Measurements from ENCODE around the gene ESR1. TPM values are rescaled to one million over a fixed set of nuclear protein-coding genes. Genes with fewer than 3 reads are reported as not detected.

The ESR1 gene
- polyA plus RNA-seq, 3 donors: 0.16 to 3.3 (median 1.9) TPM

- whole genome bisulfite sequencing, 3 donors: 60 to 65% (median 64%) methylated on average over 5 of the region's 5 CpGs
- H3K27ac ChIP-seq (ENCODE audit: low read depth, low read length): no peak overlapping the region
Observed at GRCh38 chr6:152096863-152097496, 289.5 kb downstream of the ESR1 start.

DNA sequence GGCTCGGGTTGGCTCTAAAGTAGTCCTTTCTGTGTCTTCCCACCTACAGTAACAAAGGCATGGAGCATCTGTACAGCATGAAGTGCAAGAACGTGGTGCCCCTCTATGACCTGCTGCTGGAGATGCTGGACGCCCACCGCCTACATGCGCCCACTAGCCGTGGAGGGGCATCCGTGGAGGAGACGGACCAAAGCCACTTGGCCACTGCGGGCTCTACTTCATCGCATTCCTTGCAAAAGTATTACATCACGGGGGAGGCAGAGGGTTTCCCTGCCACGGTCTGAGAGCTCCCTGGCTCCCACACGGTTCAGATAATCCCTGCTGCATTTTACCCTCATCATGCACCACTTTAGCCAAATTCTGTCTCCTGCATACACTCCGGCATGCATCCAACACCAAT, 291.2 kb downstream of the ESR1 start:
- H3K27ac ChIP-seq (ENCODE audit: low read depth, low read length): no peak overlapping the region
- WGBS, 3 donors: 88 to 96% (median 90%) methylated on average over 14 of the region's 14 CpGs

DNA sequence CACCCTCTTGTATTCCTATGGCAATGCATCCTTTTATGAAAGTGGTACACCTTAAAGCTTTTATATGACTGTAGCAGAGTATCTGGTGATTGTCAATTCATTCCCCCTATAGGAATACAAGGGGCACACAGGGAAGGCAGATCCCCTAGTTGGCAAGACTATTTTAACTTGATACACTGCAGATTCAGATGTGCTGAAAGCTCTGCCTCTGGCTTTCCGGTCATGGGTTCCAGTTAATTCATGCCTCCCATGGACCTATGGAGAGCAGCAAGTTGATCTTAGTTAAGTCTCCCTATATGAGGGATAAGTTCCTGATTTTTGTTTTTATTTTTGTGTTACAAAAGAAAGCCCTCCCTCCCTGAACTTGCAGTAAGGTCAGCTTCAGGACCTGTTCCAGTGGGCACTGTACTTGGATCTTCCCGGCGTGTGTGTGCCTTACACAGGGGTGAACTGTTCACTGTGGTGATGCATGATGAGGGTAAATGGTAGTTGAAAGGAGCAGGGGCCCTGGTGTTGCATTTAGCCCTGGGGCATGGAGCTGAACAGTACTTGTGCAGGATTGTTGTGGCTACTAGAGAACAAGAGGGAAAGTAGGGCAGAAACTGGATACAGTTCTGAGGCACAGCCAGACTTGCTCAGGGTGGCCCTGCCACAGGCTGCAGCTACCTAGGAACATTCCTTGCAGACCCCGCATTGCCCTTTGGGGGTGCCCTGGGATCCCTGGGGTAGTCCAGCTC, 292.1 kb downstream of the ESR1 start:
- no peak overlapping the region for H3K27ac ChIP-seq (ENCODE audit: low read depth, low read length)
- 84 to 88% (median 88%) methylated on average over 4 of the region's 4 CpGs for WGBS, 3 donors

DNA sequence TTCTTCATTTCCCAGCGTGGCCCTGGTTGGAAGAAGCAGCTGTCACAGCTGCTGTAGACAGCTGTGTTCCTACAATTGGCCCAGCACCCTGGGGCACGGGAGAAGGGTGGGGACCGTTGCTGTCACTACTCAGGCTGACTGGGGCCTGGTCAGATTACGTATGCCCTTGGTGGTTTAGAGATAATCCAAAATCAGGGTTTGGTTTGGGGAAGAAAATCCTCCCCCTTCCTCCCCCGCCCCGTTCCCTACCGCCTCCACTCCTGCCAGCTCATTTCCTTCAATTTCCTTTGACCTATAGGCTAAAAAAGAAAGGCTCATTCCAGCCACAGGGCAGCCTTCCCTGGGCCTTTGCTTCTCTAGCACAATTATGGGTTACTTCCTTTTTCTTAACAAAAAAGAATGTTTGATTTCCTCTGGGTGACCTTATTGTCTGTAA, 292.7 kb downstream of the ESR1 start:
- H3K27ac ChIP-seq (ENCODE audit: low read depth, low read length): no peak overlapping the region
- 15 to 57% (median 34%) methylated on average over 7 of the region's 7 CpGs for WGBS, 3 donors

- WGBS, 3 donors: 80 to 90% (median 84%) methylated on average over 4 of the region's 4 CpGs
Observed at GRCh38 chr6:152107973-152108372, 300.5 kb downstream of the ESR1 start.

GRCh38 chr6:152110886-152111820, 303.7 kb downstream of the ESR1 start:
- no peak overlapping the region for H3K27ac ChIP-seq (ENCODE audit: low read depth, low read length)
- WGBS, 3 donors: 38 to 61% (median 48%) methylated on average over 20 of the region's 20 CpGs

More at GRCh38 chr6:152107973-152108372, 300.5 kb downstream of the ESR1 start:
- H3K27ac ChIP-seq (ENCODE audit: low read depth, low read length): no peak overlapping the region

DNA sequence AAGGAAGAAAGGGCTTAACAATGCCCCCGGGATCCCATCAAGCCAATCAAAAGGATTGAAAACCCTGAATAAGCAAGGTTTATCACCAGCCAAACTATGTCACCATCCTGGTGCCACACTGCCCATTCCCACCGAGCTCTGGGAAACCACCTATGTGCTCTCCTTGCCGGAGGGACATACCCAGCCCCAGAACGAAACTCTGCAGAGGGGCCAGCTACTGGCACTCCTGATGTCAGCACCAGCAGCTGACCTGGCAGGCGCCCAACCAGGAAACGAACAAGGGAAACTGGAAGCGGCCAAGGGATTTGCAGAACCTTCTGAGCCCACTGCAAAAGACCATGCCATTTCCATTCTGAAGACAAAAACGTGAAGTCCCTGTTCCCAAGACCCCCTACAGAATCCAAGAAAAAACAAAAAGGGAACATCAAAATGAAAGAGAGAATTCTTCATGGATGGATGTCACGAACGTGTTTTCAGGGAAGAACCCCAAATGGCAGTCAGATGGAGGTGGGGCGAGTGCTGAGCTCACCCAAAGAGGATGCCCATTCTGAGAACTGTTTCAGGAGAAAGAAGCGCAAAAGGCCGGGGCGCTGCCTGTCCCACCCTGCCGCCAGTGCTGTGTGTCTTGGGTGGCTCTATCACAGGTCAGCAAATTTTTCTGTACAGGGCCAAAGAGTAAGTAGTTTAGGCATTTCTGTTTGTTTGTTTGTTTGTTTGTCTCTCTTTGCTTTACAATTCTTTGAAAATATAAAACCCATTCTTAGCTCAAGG, 305.2 kb downstream of the ESR1 start:
- H3K27ac ChIP-seq (ENCODE audit: low read depth, low read length): no peak overlapping the region
- WGBS, 3 donors: 63 to 74% (median 68%) methylated on average over 15 of the region's 15 CpGs

DNA sequence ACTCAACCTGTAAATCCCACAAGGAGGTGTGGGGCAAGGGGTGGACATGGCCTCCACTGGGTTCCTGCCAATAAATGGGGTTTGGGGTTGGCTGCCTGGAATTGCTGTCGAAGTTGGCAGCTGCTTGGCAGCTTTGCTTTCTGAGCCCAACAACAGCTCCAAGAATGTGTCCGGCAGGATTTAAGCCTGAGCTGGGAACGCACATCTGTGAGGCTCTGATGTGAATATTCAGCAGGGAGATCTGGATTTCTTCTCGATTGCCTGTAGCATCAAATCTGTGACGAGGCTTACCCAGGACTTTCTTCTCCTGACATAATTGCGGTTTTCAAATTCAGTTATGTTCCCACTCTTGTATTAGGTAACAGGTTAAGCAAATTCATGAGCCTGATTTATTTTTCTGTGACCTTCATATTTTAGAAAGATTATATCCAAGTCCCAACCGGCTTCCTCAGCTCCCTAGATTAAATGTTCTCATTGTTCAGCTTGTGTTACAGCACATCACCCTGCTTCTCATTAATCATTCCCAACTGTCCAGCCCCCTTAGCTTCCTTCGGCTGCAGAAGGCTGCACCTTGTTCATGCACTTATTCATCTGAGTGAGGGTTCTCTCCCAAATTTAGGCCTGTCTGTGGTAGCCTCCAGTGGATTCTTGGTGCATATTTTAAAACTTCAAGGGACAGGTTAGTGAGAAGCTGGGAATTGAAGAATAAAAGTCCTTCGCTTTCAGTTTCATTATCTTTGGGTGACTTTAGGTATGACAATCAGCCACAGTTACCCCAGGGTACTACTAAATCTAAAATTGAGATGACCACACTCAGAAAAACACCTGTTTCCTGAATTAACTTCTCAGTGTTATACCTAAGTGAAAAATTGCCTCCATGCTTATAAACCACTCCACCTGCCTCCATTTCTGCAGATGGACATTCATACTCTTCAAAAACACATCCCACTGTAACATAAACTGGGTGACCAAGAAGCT, 310.0 kb downstream of the ESR1 start:
- WGBS, 3 donors: 29 to 67% (median 66%) methylated on average over 9 of the region's 9 CpGs
- no peak overlapping the region for H3K27ac ChIP-seq (ENCODE audit: low read depth, low read length)

GRCh38 chr6:152118224-152118623, 310.7 kb downstream of the ESR1 start:
- WGBS, 3 donors: 94 to 97% (median 95%) methylated on average over 3 of the region's 3 CpGs
- no peak overlapping the region for H3K27ac ChIP-seq (ENCODE audit: low read depth, low read length)

DNA sequence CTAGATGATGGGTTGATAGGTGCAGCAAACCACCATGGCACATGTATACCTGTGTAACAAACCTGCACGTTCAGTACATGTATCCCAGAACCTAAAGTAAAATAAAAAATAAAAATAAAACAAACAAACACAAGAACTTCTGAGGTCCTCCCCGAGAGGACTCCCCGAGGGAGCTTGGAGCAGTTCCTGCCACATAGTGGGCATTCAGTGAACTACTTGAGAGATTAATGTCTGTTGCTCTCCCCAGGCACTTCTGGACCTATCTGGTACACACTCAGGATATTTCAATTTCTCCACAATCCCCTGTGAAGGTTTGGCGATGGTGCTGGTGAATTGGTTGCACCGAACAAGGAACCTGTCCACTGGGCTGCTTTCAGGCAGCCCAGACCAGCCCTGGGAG, 311.2 kb downstream of the ESR1 start:
- 89 to 94% (median 91%) methylated on average over 5 of the region's 5 CpGs for WGBS, 3 donors
- H3K27ac ChIP-seq (ENCODE audit: low read depth, low read length): no peak overlapping the region

GRCh38 chr6:152119831-152120230, 312.3 kb downstream of the ESR1 start:
- H3K27ac ChIP-seq (ENCODE audit: low read depth, low read length): no peak overlapping the region
- 77 to 80% (median 79%) methylated on average over 7 of the region's 7 CpGs for WGBS, 3 donors

DNA sequence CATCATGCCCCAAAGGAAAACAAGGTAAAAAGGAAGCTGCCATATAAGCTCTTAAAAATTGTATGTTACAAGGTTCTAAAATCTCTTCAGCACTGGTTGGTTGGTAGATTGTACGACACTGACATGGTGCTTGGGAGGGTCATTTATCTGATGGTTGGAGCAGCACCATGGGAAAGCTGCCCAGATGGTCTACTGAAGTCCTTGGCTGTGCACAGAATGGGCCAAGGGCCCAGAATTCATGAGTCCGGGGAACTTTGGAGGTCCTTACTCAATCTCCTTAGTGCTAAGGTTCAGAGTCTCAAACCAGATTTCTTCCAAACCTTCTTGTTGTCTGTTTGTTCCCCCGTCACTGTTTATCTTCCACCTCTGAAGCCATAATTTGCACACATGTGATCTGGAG, 314.4 kb downstream of the ESR1 start:
- 36 to 64% (median 49%) methylated on average over 3 of the region's 3 CpGs for WGBS, 3 donors
- H3K27ac ChIP-seq (ENCODE audit: low read depth, low read length): no peak overlapping the region

- WGBS, 3 donors: 92 to 96% (median 94%) methylated on average over 12 of the region's 12 CpGs
Observed at GRCh38 chr6:152122434-152122833, 315.0 kb downstream of the ESR1 start.

GRCh38 chr6:152123076-152123475, 315.6 kb downstream of the ESR1 start:
- H3K27ac ChIP-seq (ENCODE audit: low read depth, low read length): no peak overlapping the region
- WGBS, 3 donors: 93 to 94% (median 94%) methylated on average over 3 of the region's 3 CpGs

More at GRCh38 chr6:152122434-152122833, 315.0 kb downstream of the ESR1 start:
- H3K27ac ChIP-seq (ENCODE audit: low read depth, low read length): no peak overlapping the region

DNA sequence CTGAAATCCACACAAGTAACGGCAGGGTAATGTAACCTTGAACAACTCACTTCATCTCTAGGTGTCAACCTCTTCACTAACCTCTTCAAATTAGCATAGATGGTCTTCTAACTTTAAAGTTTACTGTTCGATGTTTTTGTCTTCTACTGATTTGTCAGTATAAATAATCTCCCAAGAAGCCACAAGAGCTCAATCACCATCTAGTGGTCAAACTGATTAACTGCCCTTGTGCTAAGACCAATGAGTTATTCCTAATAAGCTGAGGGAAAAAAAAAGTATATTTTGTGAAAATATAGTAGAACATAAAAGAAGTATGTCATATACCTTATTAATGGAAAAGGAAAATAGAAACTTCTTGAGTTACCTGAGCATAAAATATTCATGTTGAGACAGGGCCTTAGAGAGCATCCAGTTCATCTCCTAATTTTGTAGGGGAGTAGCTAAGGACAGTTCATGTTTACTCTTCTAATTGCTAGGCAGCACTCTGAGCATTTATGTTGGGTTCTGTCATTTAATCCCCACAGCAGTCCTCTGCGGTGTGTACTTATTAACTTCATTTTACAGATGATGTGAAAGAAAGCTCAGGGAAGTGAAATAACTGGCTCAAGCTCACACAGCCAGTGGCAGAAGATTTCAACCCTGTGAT, 317.1 kb downstream of the ESR1 start:
- 45 to 68% (median 57%) methylated on average over 3 of the region's 3 CpGs for WGBS, 3 donors
- no peak overlapping the region for H3K27ac ChIP-seq (ENCODE audit: low read depth, low read length)

DNA sequence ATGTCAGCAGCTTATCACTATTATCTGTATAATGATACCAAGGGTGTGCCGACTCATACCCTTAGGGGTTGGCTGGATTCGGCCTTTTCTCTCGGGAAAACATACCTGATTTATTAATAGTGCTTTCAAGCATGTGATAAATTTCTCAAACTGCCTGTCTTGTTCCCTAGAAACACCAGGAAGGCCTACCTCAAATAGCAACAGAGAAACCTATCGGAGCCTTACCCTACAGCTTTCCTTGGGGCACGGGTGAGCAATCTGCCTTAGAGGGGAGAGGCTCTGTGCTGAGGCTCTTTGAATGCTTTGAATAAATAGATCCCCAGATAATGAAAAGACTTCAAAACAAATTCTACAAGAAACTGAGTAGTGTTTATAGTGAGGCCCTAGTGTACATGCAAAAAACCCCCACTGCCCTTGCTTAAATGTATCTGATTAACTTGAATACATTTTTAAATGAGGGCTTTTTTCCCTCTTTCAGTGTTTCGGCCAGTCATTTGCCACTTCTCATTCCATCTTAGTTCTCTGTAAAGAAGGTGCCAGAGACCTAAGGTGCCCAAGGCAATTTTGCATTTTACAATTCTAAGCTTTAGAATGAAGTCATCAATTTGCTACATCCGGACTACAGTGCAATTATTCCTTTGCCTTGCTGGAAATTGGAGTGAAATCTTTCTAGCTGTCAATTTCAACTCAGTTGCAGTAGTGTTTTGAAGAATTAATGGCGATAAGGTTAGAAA, 320.1 kb downstream of the ESR1 start:
- H3K27ac ChIP-seq (ENCODE audit: low read depth, low read length): no peak overlapping the region
- 86 to 95% (median 89%) methylated on average over 8 of the region's 8 CpGs for whole genome bisulfite sequencing, 3 donors
